Right hindlimb (tissue), 1 donor: ENCODE measurements around the gene SEMA5A.

ENCODE experiments used
- DNase-seq: peaks from one replicate; pipeline ENCODE4 v3.0.0-alpha.2; 2018

The SEMA5A gene

GRCh38 chr5:9046756-9047481 lies 499.0 kb downstream of the SEMA5A start:
- DNase-seq, result no peak

GRCh38 chr5:9045946-9046345 lies 499.9 kb downstream of the SEMA5A start:
- no peak for DNase-seq

- DNase-seq, result no peak
Measured at GRCh38 chr5:9042241-9042640, 503.6 kb downstream of the SEMA5A start.

- no peak for DNase-seq
Measured at GRCh38 chr5:9040475-9040874, 505.4 kb downstream of the SEMA5A start.

GRCh38 chr5:9037048-9037447 lies 508.8 kb downstream of the SEMA5A start:
- no peak for DNase-seq

GRCh38 chr5:9035346-9035745 lies 510.5 kb downstream of the SEMA5A start:
- DNase-seq, result no peak

- DNase-seq, result no peak
Measured at GRCh38 chr5:9034649-9035048, 511.2 kb downstream of the SEMA5A start.

- DNase-seq, result no peak
Measured at GRCh38 chr5:9033524-9033923, 512.4 kb downstream of the SEMA5A start.

GRCh38 chr5:9025942-9026341 lies 519.9 kb downstream of the SEMA5A start:
- no peak for DNase-seq

- DNase-seq, result no peak
Measured at GRCh38 chr5:9020996-9021395, 524.9 kb downstream of the SEMA5A start.

GRCh38 chr5:9015937-9016270 lies 530.0 kb downstream of the SEMA5A start:
- DNase-seq, result no peak

- no peak for DNase-seq
Measured at GRCh38 chr5:9015260-9015936, 530.5 kb downstream of the SEMA5A start.

- DNase-seq, result no peak
Measured at GRCh38 chr5:9013147-9013546, 532.7 kb downstream of the SEMA5A start.

- no peak for DNase-seq
Measured at GRCh38 chr5:9009931-9010651, 535.8 kb downstream of the SEMA5A start.

GRCh38 chr5:8997542-8998070 lies 548.3 kb downstream of the SEMA5A start:
- DNase-seq, result no peak

GRCh38 chr5:8993031-8993430 lies 552.8 kb downstream of the SEMA5A start:
- DNase-seq, result no peak
